ENCODE measurements around the gene CHST8. TPM values are rescaled to one million over a fixed set of nuclear protein-coding genes. Genes with fewer than 3 reads are reported as not detected.

CHST8 gene
- total RNA-seq, 1 experiment from 2014 or later = not detected

GRCh38 chr19:33714149-33714548 is 92.4 kb downstream of the CHST8 start:
- DNase-seq (ENCODE audit: low read depth) = no peak

- no peak for DNase-seq (ENCODE audit: low read depth)
Measured at GRCh38 chr19:33715462-33715861, 93.7 kb downstream of the CHST8 start.

- no peak for DNase-seq (ENCODE audit: low read depth)
Measured at GRCh38 chr19:33717878-33718277, 96.1 kb downstream of the CHST8 start.

- DNase-seq (ENCODE audit: low read depth) = no peak
Measured at GRCh38 chr19:33718651-33719254, 97.0 kb downstream of the CHST8 start.

- DNase-seq (ENCODE audit: low read depth) = no peak
Measured at GRCh38 chr19:33719366-33720154, 97.8 kb downstream of the CHST8 start.

- DNase-seq (ENCODE audit: low read depth) = no peak
Measured at GRCh38 chr19:33720155-33720493, 98.4 kb downstream of the CHST8 start.

- DNase-seq (ENCODE audit: low read depth) = no peak
Measured at GRCh38 chr19:33720691-33721682, 99.2 kb downstream of the CHST8 start.

- DNase-seq (ENCODE audit: low read depth) = no peak
Measured at GRCh38 chr19:33721735-33722297, 100.1 kb downstream of the CHST8 start.

- DNase-seq (ENCODE audit: low read depth) = no peak
Measured at GRCh38 chr19:33722456-33723239, 100.9 kb downstream of the CHST8 start.

GRCh38 chr19:33723512-33723911 is 101.8 kb downstream of the CHST8 start:
- DNase-seq (ENCODE audit: low read depth) = no peak

- DNase-seq (ENCODE audit: low read depth) = no peak
Measured at GRCh38 chr19:33724021-33724720, 102.4 kb downstream of the CHST8 start.

GRCh38 chr19:33724721-33725060 is 102.9 kb downstream of the CHST8 start:
- no peak for DNase-seq (ENCODE audit: low read depth)

GRCh38 chr19:33725567-33725966 is 103.8 kb downstream of the CHST8 start:
- DNase-seq (ENCODE audit: low read depth) = no peak

- DNase-seq (ENCODE audit: low read depth) = no peak
Measured at GRCh38 chr19:33726756-33727155, 105.0 kb downstream of the CHST8 start.

- DNase-seq (ENCODE audit: low read depth) = peak; percentile 28
Measured at GRCh38 chr19:33727331-33727998, 105.7 kb downstream of the CHST8 start.

- no peak for DNase-seq (ENCODE audit: low read depth)
Measured at GRCh38 chr19:33728141-33728540, 106.4 kb downstream of the CHST8 start.

- no peak for DNase-seq (ENCODE audit: low read depth)
Measured at GRCh38 chr19:33730858-33731607, 109.3 kb downstream of the CHST8 start.

- DNase-seq (ENCODE audit: low read depth) = no peak
Measured at GRCh38 chr19:33731881-33732280, 110.1 kb downstream of the CHST8 start.

- DNase-seq (ENCODE audit: low read depth) = no peak
Measured at GRCh38 chr19:33734913-33735312, 113.2 kb downstream of the CHST8 start.

Measured in RPMI7951 (cell line).